DOHH2 (cell line): Measurements from ENCODE around the gene TMTC1.

Experiments
- CTCF ChIP-seq: fragments of 200-600 bp; sonication (generic); IDR thresholded peaks from one replicate; pipeline ENCODE4 v1.5.1; 2014; ENCODE audit warnings: antibody characterized with exemption, mild to moderate bottlenecking, low read depth, low read length; ENCODE audit not compliant: poor library complexity, severe bottlenecking
- EZH2phosphoT487 ChIP-seq: fragments of 200-600 bp; sonication (generic); IDR thresholded peaks from 2 replicates; pipeline ENCODE4 v1.6.1; 2017; ENCODE audit warnings: borderline replicate concordance, mild to moderate bottlenecking, antibody characterized with exemption, low read length, moderate library complexity, mixed read lengths

- TF ChIP-seq CTCF = no peak
- TF ChIP-seq EZH2phosphoT487 = no peak
Measured at GRCh38 chr12:29671742-29672141, 112.0 kb downstream of the TMTC1 start.
